EH (cell line): ENCODE data around the gene ANTXRL.
A peak's percentile ranks its signal among the peaks of the same experiment; 100 is the strongest.
"Not testable (repeated sequence)": the region's sequence is repeated elsewhere in the genome, so short reads cannot be mapped to it uniquely, and the experiment has no call there.

Source experiments
- DNase-seq: peaks from one replicate; pipeline ENCODE4 v3.0.0-alpha.2; 2015; ENCODE audit warnings: low read depth

Gene ANTXRL

GRCh38 chr10:46308666-46309450 lies 22.1 kb downstream of the ANTXRL start:
- DNase-seq: no peak

GRCh38 chr10:46309511-46310142 lies 22.8 kb downstream of the ANTXRL start:
- no peak for DNase-seq

- DNase-seq: no peak
These were observed 23.3 kb downstream of the ANTXRL start for GRCh38 chr10:46310143-46310514.

GRCh38 chr10:46310851-46311250 lies 24.1 kb downstream of the ANTXRL start:
- no peak for DNase-seq

GRCh38 chr10:46311501-46311951 lies 24.7 kb downstream of the ANTXRL start:
- DNase-seq: no peak

GRCh38 chr10:46311961-46312431 lies 25.2 kb downstream of the ANTXRL start:
- not testable (repeated sequence) for DNase-seq

GRCh38 chr10:46312953-46313352 lies 26.2 kb downstream of the ANTXRL start:
- no peak for DNase-seq

GRCh38 chr10:46314071-46314470 lies 27.3 kb downstream of the ANTXRL start:
- no peak for DNase-seq

- peak; percentile 90 for DNase-seq
These were observed 28.5 kb downstream of the ANTXRL start for GRCh38 chr10:46315071-46315860.

- no peak for DNase-seq
These were observed 30.6 kb downstream of the ANTXRL start for GRCh38 chr10:46317370-46317769.

GRCh38 chr10:46317889-46318288 lies 31.1 kb downstream of the ANTXRL start:
- DNase-seq: no peak

- no peak for DNase-seq
These were observed 32.0 kb downstream of the ANTXRL start for GRCh38 chr10:46318799-46319198.

- DNase-seq: no peak
These were observed 32.6 kb downstream of the ANTXRL start for GRCh38 chr10:46319389-46319788.

GRCh38 chr10:46321770-46322169 lies 35.0 kb downstream of the ANTXRL start:
- DNase-seq: no peak

GRCh38 chr10:46323176-46323575 lies 36.4 kb downstream of the ANTXRL start:
- no peak for DNase-seq

GRCh38 chr10:46325021-46325420 lies 38.2 kb downstream of the ANTXRL start:
- DNase-seq: peak; percentile 25

GRCh38 chr10:46326066-46326465 lies 39.3 kb downstream of the ANTXRL start:
- DNase-seq: peak; percentile 32

- DNase-seq: no peak
These were observed 40.2 kb downstream of the ANTXRL start for GRCh38 chr10:46326971-46327370.

GRCh38 chr10:46327685-46328084 lies 40.9 kb downstream of the ANTXRL start:
- no peak for DNase-seq

GRCh38 chr10:46328853-46329689 lies 42.3 kb downstream of the ANTXRL start:
- DNase-seq: no peak

- no peak for DNase-seq
These were observed 42.9 kb downstream of the ANTXRL start for GRCh38 chr10:46329690-46330016.

- DNase-seq: no peak
These were observed 44.1 kb downstream of the ANTXRL start for GRCh38 chr10:46330894-46331293.
